Peyer's patch (tissue), 4 donors: Measurements from ENCODE around the gene NAT8L.
A peak's percentile ranks its signal among the peaks of the same experiment; 100 is the strongest.

Experiments
- POLR2A ChIP-seq, 2 donors: fragments of 450-650 bp; IDR thresholded peaks; one replicate each; pipeline ENCODE4 v1.5.1; 2017; ENCODE audit warnings: antibody characterized with exemption in 2 of 2, mild to moderate bottlenecking in 2 of 2, moderate library complexity in 2 of 2
- TF ChIP-seq, protein P1 (sequence below), 6 experiments: fragments of 450-650 bp in 4 of 6; fragments of 200-600 bp in 2 of 6; sonication (generic) in 1 of 6; IDR thresholded peaks; one replicate each; pipeline ENCODE4 v1.5.1; 2017 to 2019; ENCODE audit warnings: antibody characterized with exemption in 6 of 6, mild to moderate bottlenecking in 3 of 6, moderate library complexity in 1 of 6

DNA sequence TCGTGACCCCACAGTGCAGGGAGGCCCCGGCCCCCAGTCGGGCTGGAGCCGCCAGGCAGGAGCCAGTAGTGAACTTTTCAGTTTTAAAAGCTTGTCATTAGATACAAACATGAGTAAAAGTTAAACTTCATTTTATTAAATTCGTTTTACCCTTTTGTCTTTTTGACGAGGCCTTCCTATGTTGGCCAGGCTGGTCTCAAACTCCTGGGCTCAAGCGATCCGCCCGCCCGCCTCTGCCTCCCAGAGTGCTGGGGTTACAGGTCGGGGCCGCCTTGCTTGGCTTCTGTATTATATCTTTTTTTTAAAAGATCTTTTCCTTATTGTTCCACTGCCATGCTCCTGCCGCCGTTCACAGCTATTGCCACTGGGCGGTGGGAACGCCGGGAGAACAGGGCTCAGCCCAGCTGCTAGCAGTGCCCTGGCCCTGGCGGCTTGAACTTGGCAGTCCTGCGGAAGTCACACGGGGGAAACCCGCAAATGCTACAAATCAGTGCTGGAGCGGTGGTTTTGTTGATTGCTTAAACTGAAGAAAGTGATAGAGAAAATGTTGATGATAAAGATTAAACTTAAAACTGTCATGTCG, 49.4 kb upstream of the NAT8L start:
- no peak for TF ChIP-seq POLR2A (IDR thresholded peaks at IDR 0.05)
- TF ChIP-seq, protein P1, sequence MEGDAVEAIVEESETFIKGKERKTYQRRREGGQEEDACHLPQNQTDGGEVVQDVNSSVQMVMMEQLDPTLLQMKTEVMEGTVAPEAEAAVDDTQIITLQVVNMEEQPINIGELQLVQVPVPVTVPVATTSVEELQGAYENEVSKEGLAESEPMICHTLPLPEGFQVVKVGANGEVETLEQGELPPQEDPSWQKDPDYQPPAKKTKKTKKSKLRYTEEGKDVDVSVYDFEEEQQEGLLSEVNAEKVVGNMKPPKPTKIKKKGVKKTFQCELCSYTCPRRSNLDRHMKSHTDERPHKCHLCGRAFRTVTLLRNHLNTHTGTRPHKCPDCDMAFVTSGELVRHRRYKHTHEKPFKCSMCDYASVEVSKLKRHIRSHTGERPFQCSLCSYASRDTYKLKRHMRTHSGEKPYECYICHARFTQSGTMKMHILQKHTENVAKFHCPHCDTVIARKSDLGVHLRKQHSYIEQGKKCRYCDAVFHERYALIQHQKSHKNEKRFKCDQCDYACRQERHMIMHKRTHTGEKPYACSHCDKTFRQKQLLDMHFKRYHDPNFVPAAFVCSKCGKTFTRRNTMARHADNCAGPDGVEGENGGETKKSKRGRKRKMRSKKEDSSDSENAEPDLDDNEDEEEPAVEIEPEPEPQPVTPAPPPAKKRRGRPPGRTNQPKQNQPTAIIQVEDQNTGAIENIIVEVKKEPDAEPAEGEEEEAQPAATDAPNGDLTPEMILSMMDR (IDR thresholded peaks at IDR 0.05): peak in 4 of 6 experiments; percentile 13 to 59 (median 56)
